ENCODE results near the gene ST3GAL3. TPM values are rescaled to one million over a fixed set of nuclear protein-coding genes. Genes with fewer than 3 reads are reported as not detected.

The ST3GAL3 gene
- total and polyA plus RNA-seq, 2 experiments from 2014 or later, result 6.2 to 6.3 TPM

DNA sequence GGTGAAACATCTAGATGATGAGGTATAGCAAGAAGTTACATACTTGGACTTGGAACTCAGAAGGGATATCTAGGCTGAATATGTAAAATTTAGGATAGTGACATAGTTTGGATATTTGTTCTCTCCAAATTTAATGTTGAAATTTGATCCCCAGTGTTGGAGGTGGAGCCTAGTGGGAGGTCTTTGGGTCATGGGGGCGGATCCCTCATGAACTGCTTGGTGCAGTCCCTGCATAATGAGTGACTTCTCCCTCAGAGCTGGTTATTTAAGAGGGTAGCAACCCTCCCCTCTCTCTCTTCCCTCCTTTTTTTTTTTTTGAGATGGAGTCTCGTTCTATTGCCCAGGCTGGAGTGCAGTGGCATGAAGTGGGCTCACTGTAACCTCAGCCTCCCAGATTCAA lies 15.5 kb downstream of the ST3GAL3 start:
- Histone ChIP-seq H3K4me1 (ENCODE audit: insufficient read depth) (no peaks in the 10 kb centered on the region), H3K4me2 (no peak overlapping the region), H3K9me2 (replicated peaks; ENCODE audit: insufficient read depth) (no peaks in the 10 kb centered on the region), H3K9me3 (ENCODE audit: low read depth) (no peaks in the 10 kb centered on the region), H3K27me3 (no peaks in the 10 kb centered on the region), H3K36me3 (replicated peaks; ENCODE audit: insufficient read depth, low read depth) (no peaks in the 10 kb centered on the region), H2AFZ (no peak overlapping the region), H3K4me3 (no peak overlapping the region), H4K20me1 (ENCODE audit: insufficient read depth, poor library complexity, severe bottlenecking) (no peaks in the 10 kb centered on the region), H3K79me2 (no peaks in the 10 kb centered on the region), H3K27ac (no peak overlapping the region)
- WGBS (ENCODE audit: low lambda C conversion rate, missing lambda C conversion rate), result 93% methylated on average over 2 of the region's 2 CpGs
- no peak for TF ChIP-seq EZH2 (IDR thresholded peaks at IDR 0.05; ENCODE audit: borderline replicate concordance)
- TF ChIP-seq EZH2phosphoT487 (IDR thresholded peaks at IDR 0.05; ENCODE audit: low read depth, severe bottlenecking, unreplicated experiment), result no peak
- no peak for TF ChIP-seq CTCF (IDR thresholded peaks at IDR 0.05; ENCODE audit: poor library complexity)
- DNase-seq (ENCODE audit: low spot score), result no peak

GRCh38 chr1:43729816-43730463 lies 22.6 kb downstream of the ST3GAL3 start:
- H4K20me1 ChIP-seq (ENCODE audit: insufficient read depth, poor library complexity, severe bottlenecking), result no peaks in the 10 kb centered on the region
- no peaks in the 10 kb centered on the region for H3K27me3 ChIP-seq
- H3K9me2 ChIP-seq (replicated peaks; ENCODE audit: insufficient read depth), result no peaks in the 10 kb centered on the region
- no peak for DNase-seq (ENCODE audit: low spot score)
- no peaks in the 10 kb centered on the region for H3K4me1 ChIP-seq (ENCODE audit: insufficient read depth)
- H3K4me2 ChIP-seq, result no peak overlapping the region
- 90% methylated on average over 4 of the region's 4 CpGs for WGBS (ENCODE audit: low lambda C conversion rate, missing lambda C conversion rate)
- H3K27ac ChIP-seq, result no peak overlapping the region
- no peaks in the 10 kb centered on the region for H3K79me2 ChIP-seq
- H3K36me3 ChIP-seq (replicated peaks; ENCODE audit: insufficient read depth, low read depth), result no peaks in the 10 kb centered on the region
- no peak overlapping the region for H2AFZ ChIP-seq
- no peaks in the 10 kb centered on the region for H3K9me3 ChIP-seq (ENCODE audit: low read depth)
- H3K4me3 ChIP-seq, result no peak overlapping the region
- TF ChIP-seq CTCF (IDR thresholded peaks at IDR 0.05; ENCODE audit: poor library complexity), result no peak
- TF ChIP-seq EZH2 (IDR thresholded peaks at IDR 0.05; ENCODE audit: borderline replicate concordance), result no peak
- TF ChIP-seq EZH2phosphoT487 (IDR thresholded peaks at IDR 0.05; ENCODE audit: low read depth, severe bottlenecking, unreplicated experiment), result no peak

- H3K27ac ChIP-seq, result no peak overlapping the region
- no peaks in the 10 kb centered on the region for H3K9me2 ChIP-seq (replicated peaks; ENCODE audit: insufficient read depth)
- H3K27me3 ChIP-seq, result no peaks in the 10 kb centered on the region
- H2AFZ ChIP-seq, result no peak overlapping the region
- no peaks in the 10 kb centered on the region for H3K9me3 ChIP-seq (ENCODE audit: low read depth)
- H3K4me3 ChIP-seq, result no peak overlapping the region
- DNase-seq (ENCODE audit: low spot score), result no peak
- H3K4me1 ChIP-seq (ENCODE audit: insufficient read depth), result no peaks in the 10 kb centered on the region
- no peaks in the 10 kb centered on the region for H3K79me2 ChIP-seq
- no peak overlapping the region for H3K4me2 ChIP-seq
- TF ChIP-seq EZH2 (IDR thresholded peaks at IDR 0.05; ENCODE audit: borderline replicate concordance), result no peak
- no peak for TF ChIP-seq EZH2phosphoT487 (IDR thresholded peaks at IDR 0.05; ENCODE audit: low read depth, severe bottlenecking, unreplicated experiment)
- TF ChIP-seq CTCF (IDR thresholded peaks at IDR 0.05; ENCODE audit: poor library complexity), result no peak
- 78% methylated on average over 7 of the region's 7 CpGs for WGBS (ENCODE audit: low lambda C conversion rate, missing lambda C conversion rate)
- no peaks in the 10 kb centered on the region for H4K20me1 ChIP-seq (ENCODE audit: insufficient read depth, poor library complexity, severe bottlenecking)
- no peaks in the 10 kb centered on the region for H3K36me3 ChIP-seq (replicated peaks; ENCODE audit: insufficient read depth, low read depth)
Observed at GRCh38 chr1:43731867-43732531, 24.7 kb downstream of the ST3GAL3 start.

All from hepatocyte (in vitro differentiated cells).